Suprapubic skin (tissue), 4 donors: ENCODE measurements around the gene IGLL5.

ENCODE experiments used
- CTCF ChIP-seq, 2 donors: fragments of 200-600 bp in 1 of 2; fragments of 450-650 bp in 1 of 2; sonication (generic) in 1 of 2; IDR thresholded peaks; one replicate each; pipeline ENCODE4 v1.5.1; 2016 to 2019; ENCODE audit warnings: antibody characterized with exemption in 2 of 2, mild to moderate bottlenecking in 1 of 2, moderate library complexity in 1 of 2
- EP300 ChIP-seq: sonication (generic); formaldehyde crosslinking; IDR thresholded peaks from one replicate; pipeline ENCODE4 v1.6.1; 2017; ENCODE audit warnings: antibody characterized with exemption
- POLR2AphosphoS5 ChIP-seq, 3 donors: sonication (generic); formaldehyde crosslinking; IDR thresholded peaks; one replicate each; pipeline ENCODE4 v1.6.1; 2017; ENCODE audit warnings: antibody characterized with exemption in 3 of 3

GRCh38 chr22:22929381-22930221 lies 42.0 kb downstream of the IGLL5 start:
- no peak for TF ChIP-seq POLR2AphosphoS5 (IDR thresholded peaks at IDR 0.05)
- no peak for TF ChIP-seq EP300
- TF ChIP-seq CTCF (IDR thresholded peaks at IDR 0.05) = no peak
